GM21526 (cell line): Measurements from ENCODE around the gene COMT.

Experiments
- ATAC-seq: cut with Tn5 transposase; IDR thresholded peaks from one replicate; pipeline ENCODE4 v1.9.1; 2021; ENCODE audit warnings: moderate library complexity; ENCODE audit not compliant: unreplicated experiment, low FRiP score

COMT gene

DNA sequence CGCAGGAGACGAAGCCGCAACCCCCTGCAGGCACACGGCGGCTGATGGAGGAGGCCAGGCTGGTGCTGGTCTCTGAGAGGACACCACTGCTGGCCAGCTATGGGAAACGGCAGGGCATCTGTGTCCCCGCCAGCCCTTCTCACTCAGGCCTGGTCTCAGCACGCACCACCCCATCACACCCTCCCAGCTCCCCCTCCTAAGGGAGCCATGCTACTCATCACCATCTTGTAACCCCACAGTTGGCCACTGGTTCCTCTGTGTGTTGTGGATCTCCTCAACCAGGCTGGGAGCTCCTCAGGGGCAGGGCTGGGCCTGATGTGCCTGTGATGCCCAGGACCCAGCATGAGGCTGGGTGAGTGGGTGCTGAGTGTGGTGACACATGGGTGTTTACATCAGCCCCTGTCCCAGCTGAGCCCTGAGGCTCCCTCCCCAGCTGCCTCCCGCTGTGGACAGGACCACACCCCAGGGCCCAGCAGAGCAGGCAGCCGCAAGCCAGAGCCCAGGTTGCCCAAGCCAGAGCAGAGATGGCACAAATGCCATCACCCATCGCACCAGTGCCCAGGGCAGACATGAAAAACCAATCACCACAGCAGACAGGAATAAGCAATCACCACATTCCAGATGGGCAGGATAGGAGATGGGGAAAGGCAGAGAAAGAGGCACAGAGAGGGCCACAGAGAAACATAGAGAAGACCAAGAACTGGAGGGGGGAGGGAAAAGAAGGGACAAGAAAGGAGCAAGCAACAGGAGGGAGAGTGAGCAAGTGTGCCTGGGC, 66.8 kb downstream of the COMT start:
- ATAC-seq = no peak

DNA sequence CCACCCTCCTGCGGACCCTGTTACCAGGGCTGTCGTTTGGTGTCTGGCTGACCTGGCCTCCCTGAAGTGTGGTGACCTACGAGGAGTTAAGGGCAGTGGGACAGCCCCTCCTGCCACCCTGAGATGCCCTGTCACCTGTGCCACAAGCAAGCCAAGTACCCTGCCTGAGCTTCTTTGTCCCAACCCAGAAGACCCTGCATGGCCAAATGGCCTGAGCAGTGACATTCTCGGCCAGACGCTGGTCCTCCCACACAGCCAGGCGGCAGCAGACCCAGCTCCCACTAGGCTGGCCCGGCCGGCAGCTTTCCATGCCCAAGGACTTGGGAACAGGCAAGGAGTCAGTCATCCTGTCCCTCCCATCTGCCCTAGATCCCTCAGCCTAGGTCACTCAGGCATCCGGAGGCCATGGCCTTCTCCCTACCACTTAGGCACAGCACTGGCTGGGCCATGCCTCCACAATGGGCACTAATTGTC, 67.5 kb downstream of the COMT start:
- ATAC-seq = no peak

DNA sequence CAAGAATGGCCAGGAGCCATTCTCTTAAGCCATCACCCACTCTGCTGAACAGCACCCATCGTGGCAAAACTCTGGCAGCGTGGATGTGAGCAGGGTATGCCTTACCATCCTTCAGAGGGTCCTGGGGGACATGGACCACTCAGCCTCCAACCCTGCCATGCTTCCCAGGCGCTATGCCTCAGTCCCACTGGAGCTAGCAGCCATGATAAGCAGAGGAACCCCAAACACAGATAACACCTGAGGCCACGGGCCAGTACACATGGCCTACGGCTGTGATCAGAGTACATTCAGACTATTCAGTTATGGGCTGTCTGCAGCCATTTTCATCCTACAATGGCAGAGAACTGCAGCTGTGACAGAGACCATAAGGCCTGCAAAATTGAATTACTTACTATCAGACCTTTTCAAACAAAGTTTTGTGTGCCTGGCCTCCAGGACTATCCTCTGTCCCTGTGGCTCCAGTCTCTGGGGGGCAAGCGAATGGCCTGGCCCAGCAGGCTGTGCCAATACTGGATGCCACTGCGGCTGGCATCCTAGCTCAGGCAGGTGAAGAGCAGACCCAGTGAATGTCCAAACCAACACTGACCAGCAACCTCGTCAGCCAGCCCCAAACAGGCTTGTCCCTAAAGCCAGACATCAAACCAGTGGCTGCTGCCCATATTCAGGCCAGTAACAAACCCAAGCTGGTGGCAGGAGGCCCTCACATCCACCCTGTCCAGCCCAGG, 68.2 kb downstream of the COMT start:
- ATAC-seq = no peak

DNA sequence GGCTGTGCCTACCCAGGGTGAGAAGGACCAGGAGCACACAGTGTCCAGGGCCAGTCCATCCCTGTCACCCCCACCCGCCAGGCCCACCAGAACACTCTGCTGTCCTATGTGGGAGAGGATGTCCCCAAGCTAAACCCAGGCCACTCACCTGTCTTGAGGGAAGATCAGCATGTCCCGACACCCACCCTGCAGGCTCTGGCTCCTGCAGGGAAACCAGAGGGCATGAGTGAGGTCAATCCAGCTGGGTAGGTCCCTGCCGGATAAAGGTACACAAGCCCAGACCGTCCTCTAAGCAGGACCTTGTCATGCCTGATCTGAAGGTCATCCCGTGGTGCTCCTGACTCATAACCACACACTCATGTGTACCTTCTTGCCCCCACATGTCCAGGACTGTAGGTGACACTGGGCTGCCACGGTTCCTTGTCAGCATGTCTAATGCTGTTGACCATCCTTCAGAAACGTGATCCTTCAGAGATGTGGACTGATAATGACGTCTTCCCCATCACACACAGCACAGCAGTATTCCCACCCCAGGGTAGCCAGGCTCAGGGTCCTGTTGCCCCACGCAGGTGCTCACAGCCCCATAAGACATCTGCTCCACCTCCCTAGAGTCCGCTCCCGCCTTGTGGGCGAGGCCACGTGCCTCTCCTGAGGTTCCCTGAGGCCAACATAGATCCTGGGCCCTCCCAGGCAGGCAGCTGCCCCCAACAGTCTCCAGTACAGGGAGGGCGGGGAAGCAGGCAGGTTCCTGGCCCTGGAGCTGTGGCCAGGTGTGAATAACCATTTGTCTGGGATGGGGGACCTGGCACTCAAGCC, 68.9 kb downstream of the COMT start:
- ATAC-seq = no peak

DNA sequence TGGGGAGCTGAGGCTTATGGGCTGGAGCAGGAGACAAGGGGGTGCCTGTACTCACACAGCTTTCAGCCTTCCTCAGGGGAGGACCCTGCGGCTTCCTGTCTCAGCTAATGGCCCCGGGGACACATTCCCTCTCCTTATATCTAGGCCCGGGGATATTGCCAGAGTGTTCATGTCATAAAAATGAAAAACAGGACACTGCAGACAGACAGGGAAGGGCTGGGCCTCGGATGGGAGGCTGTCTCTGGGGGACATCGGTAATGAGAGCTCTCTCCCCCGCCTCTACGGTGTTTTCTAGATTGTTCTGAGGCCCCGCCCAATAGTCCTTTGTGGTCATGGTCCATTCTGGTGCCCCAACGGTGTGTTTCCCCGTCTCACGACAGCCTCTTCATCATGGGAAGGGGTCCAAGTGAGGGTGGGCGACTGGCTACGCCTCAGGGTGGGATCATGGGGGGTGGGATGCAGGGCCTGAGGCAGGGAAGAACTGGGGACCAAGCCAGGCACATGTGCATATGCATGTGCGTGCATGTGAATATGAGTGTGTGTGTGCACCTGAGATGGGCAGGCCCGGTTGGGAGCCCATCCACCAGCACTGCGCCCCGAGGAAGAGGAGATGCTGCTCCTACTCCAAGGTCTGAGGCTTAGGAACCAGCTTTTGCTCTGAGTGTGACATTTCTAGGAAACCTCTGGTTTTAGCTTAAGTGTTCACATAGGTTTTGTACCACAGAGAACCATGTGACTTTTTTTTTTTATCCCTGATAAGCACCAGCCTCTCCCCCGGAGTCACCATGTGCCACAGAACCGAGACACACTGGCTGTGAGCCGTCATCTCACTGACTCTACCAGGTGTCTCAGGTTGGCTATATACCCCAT, 69.8 kb downstream of the COMT start:
- ATAC-seq = no peak

DNA sequence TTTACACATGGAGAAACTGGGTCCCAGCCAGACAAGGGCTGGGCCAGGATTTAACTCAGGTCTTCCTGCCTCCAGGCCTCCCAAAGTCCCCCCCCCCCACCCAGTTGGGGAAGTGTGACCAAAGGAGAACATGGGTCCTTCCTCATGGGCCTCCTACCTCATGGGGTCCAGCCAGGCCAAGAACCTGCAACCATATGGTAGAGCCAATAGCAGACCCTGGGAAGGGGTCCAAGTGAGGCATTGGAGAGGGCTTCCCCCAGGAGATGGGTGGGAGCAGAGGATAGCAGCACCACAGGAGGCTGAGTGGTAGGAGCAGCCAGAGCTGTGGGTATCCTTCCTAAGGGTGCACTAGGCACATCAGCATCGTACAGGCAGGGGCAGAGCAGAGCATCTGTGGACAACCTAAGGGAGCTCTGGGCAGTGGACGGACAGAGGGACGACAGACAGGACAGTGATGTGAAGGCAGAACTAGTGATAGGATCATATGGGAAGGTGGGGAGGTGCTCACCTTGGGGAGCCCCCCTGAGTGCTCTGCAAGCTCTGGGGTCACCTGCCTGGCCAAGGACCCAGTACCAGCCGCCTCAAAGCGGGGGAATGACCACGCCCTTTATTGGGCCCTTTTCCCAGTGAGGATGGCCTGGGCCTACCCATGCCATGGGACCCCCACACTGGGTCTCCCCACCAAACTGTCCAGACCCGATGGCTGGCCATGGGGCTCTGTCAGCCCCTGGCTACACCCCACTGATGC, 70.6 kb downstream of the COMT start:
- ATAC-seq = no peak

DNA sequence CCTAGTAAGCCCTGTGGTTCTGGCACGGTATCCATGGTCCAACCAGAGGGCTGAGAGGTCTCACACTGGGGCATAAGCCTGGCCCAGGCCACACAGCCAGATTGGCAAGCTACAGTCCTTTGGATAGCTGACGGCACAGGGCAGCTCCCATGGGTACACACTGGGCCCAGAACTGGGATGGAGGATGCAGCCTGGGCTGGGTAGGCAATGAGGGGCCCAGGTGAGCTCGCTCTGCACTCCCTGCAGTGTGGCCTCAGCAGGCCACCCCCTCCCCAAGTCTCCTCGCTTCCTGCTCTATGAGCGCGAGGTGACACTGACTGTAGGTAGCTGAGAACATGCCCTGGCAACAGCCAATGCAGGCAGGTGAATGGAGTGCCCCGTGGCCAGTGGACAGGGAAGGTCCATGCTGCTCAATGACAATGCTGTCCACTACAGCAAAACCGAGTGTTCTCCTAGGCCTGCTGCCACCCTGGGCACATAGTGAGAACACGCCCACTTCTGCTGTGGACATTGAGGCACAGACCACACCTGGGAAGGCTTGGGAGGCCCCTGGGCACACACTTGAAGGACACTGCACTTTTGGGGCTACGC, 71.3 kb downstream of the COMT start:
- ATAC-seq = no peak

DNA sequence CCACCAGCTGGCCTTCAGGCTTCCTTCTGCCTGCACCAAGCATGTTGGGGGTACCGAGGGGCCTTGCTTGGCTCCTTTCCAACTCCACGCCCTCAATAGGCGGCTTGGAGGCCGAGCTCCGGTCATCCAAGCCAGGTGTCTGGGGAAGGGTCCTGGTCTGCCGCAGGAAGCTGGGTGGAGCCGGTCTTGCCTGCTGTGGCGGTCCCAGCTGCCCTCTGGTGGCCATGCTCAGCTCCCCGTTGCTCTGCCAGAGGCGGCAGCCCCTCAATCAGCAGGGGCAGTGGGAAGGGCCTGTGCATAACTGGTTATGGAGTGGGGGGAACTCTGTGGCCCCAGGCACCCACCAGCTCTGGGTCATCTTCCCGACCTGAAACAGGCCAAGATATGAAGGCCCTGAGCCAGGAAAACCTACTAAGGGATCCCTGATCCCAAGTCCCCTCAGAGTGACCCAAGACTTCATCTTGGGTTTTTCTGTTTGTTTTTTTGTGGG, 71.9 kb downstream of the COMT start:
- no peak for ATAC-seq

DNA sequence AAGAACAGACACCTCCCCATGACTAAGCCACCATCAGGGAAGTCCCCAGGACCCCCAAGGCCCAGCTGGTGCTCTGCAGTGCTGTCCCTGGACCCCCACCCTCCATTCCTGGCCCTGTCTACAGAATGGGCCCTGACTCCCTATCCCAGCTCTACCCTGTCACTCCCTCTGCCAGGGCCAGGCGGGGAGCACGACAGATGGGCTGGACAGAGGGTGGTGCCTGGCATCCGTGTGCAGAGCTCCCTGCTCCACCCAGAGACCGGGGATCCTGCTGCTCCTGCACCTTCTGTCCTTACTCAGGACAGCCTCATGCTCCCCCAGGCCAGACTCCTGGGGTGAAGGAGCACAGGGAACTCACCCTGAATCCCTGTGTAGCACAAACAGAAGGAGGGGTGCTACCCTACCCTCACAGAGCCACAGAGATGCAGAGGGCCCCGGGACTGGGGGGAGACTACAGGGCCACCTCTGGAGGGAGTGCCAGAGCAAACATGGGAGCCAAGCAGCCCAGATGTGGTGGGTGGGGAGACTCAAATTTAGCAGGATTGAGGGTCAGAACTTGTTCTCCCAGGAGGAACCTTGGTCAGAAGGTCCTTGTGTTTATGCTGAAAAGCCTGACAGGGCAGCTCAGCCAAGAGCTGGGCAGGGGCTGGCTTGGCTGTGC, 73.1 kb downstream of the COMT start:
- ATAC-seq = no peak

DNA sequence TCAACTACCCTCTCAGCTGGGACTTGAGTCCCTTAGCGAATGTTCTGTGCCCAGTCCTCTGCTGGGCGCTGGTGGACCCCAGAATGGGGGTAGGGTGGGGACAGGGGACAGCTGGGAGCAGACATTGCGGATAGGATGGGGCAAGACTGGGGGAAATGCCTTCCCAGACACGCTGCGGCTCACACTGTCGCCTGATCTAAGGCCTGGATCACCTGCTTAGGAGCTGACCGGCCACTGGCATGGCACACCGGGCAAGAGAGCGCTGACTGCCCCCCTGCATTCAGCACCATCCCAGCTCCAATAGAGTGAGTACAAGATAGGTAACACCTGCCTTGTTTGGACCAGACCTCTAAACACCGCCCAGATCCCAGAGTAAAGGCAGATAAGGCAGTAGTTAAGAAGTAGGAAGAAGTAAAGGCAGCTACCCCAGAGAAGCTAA, 73.6 kb downstream of the COMT start:
- no peak for ATAC-seq

DNA sequence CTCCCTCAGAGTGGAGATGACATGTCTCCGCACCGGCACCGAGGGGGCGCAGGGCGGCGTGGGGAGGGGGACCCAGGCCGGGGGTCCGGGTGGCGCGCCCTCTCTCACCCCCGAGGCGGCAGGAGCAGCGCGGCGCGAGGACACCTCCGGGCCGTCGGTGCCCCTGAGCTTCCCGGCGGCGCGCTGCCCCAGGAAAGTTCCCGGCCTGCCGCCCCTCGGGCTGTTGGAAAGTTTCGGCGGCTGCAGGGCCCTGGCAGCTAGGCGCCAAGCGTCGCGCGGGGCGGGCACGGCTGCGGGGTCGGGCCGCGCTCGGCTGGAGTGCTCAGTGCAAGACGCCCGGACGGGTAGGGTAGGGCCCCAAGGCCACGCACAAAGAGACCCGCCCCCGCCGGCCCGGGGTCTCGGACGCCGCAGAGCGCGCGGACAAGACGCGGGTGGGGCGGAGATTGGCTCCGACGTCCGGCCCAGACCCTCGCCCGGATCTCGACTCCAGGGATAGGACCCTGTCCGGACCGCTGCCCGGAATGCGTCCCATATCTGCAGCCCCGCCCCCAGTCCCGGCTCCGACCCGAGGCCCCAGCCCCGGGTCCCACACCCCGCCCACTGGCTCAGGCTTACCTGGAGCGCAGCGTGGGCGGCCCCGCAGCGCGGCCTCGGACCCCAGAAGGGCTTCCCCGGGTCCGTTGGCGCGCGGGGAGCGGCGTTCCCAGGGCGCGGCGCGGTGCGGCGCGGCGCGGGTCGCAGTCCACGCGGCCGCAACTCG, 74.6 kb downstream of the COMT start:
- ATAC-seq = no peak

DNA sequence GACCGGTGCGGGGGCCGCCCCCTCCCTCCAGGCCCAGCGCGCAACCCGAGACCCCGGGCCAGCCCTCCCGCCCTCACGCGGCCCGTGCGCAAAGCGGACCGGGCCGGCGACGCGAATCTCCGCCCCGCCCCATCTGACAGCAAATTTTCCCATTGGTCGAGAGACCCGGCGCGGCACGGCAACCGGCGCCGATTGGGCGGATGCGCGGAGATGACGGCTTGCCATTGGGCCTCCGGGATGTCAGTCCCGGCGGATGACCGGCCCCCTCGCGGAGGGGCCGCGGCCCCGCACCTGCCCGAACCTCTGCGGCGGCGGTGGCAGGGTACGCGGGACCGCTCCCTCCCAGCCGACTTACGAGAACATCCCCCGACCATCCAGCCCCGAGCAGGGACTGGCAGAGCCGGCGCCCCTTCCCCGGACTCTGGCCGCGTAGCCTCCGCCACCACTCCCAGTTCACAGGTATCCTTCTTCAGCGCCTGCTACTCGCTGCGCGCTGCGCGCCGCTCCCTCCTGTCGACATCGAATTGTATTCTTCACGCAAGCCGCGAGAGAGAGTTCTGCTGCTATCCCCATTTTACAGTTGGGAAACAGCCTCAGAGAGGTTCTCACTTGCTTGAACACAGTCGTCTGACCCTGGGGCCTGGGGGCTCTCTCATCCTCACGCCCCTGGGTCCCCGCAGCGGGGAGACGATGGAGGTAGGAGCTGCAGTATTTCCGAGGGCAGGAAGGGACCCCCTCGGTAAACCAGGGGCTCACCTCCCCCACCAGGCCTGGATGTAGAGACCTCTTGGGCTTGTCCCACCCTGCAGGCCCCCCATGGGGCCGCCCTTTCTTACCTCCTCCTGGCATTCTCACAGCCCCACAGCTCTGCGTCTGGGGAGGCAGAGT, 75.4 kb downstream of the COMT start, which contains the start of gene ARVCF:
TSS of gene ARVCF (minus strand) at position 90 of the 888 bp plus-strand sequence. CDS start 26,029 bp downstream, outside the sequence.
- ATAC-seq = peak; percentile 40

DNA sequence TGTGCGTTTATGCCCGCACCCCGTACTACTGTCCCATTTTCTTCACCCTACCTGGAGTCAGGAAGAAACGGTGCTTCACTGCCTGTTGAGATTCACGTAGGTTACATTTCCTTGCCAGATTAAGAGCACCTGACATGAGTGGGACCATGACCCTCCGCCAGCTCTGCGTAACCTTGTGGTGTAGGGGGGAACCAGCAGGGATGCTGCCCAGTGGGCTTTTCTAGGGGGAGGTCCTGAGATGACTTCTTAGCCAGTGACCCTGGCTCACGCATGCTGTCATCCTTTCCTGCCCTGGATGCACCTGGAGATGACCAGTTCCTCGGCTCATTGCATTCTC, 76.0 kb downstream of the COMT start:
- ATAC-seq = no peak

DNA sequence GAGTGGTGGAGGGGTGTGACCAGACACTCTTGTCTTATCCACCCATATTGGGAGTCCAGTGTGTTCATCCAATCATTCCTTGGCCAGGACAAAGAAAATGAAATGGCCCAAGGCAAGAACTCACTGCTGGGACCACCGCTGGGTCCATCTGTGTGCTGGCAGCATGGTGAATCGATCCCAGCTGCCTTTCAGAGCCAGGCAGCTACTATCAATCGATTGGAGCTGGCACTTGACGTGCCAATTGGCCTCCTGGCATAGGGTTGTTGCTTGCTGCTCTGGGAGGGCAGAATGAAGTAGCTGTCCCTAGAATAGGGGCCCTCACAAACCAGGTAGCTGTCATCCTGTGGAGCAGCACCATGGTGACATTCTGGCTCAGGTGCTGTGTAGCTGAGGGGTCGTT, 76.4 kb downstream of the COMT start:
- no peak for ATAC-seq
